ENCODE data around the gene NCAM2.

Gene NCAM2

GRCh38 chr21:21345296-21345695 is 347.1 kb downstream of the NCAM2 start:
- H3K4me3 ChIP-seq (ENCODE audit: control insufficient read depth, low read depth, low read length) = no peak overlapping the region
- TF ChIP-seq, protein P1, sequence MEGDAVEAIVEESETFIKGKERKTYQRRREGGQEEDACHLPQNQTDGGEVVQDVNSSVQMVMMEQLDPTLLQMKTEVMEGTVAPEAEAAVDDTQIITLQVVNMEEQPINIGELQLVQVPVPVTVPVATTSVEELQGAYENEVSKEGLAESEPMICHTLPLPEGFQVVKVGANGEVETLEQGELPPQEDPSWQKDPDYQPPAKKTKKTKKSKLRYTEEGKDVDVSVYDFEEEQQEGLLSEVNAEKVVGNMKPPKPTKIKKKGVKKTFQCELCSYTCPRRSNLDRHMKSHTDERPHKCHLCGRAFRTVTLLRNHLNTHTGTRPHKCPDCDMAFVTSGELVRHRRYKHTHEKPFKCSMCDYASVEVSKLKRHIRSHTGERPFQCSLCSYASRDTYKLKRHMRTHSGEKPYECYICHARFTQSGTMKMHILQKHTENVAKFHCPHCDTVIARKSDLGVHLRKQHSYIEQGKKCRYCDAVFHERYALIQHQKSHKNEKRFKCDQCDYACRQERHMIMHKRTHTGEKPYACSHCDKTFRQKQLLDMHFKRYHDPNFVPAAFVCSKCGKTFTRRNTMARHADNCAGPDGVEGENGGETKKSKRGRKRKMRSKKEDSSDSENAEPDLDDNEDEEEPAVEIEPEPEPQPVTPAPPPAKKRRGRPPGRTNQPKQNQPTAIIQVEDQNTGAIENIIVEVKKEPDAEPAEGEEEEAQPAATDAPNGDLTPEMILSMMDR (IDR thresholded peaks at IDR 0.05; ENCODE audit: control insufficient read depth, insufficient read depth, low read depth, low read length, missing control alignments) = no peak
- no peak for DNase-seq (ENCODE audit: low read depth)

DNA sequence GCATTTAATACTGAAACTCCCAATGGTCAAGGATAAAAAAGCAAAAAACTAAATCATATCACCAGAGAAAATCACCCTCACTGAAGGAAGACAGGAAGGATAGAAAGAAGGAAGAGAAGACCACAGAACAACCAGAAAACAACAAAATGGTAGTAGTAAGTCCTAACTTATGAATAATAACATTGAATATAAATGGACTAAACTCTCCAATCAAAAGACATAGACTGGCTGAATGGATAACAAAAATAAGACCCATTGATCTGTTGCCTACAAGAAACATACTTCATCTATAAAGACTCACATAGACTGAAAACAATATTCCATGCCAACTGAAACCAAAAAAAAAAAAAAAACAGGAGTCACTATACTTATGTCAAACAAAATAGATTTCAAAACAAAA is 347.7 kb downstream of the NCAM2 start:
- DNase-seq (ENCODE audit: low read depth) = no peak
- TF ChIP-seq, protein P1 (IDR thresholded peaks at IDR 0.05; ENCODE audit: control insufficient read depth, insufficient read depth, low read depth, low read length, missing control alignments) = no peak
- no peak overlapping the region for H3K4me3 ChIP-seq (ENCODE audit: control insufficient read depth, low read depth, low read length)

DNA sequence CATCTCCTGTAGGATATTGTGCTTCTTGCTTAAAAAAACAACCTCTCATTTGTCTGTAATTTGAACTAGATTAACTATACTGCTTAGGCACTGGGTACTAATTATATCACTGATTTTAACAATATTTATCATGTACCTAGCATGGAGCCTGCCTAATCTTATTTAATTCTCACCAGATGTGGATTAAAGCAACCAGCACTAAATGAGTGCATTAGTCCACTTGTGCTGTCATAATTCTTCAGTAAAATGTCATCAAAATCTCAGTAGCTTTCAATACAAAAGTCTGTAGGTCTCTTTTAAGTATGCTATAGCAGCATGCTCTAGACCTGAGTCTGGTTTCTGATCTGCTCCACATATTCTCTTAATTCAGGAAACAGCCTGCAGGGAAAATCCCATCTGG is 368.1 kb downstream of the NCAM2 start:
- TF ChIP-seq, protein P1 (IDR thresholded peaks at IDR 0.05; ENCODE audit: control insufficient read depth, insufficient read depth, low read depth, low read length, missing control alignments) = no peak
- H3K4me3 ChIP-seq (ENCODE audit: control insufficient read depth, low read depth, low read length) = no peak overlapping the region
- DNase-seq (ENCODE audit: low read depth) = no peak

DNA sequence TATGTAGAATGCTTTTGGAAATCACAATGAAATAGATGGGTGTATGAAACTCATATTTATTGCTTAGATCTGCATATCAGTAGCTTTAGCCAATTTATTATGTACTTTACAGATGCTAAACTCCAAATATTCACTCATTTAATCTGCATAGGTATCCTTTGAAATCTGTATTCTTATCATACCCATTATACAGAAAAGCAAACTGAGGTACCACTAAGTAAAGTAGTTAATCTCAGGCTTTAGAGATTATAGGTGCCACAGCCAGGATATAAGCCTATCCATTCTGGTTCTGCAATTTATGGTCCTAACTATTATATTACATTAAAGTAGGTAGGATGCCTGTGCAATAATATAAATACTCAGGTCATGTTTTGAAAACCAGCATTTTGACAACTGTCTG is 369.4 kb downstream of the NCAM2 start:
- no peak for DNase-seq (ENCODE audit: low read depth)
- no peak overlapping the region for H3K4me3 ChIP-seq (ENCODE audit: control insufficient read depth, low read depth, low read length)
- TF ChIP-seq, protein P1 (IDR thresholded peaks at IDR 0.05; ENCODE audit: control insufficient read depth, insufficient read depth, low read depth, low read length, missing control alignments) = no peak

GRCh38 chr21:21373969-21374368 is 375.8 kb downstream of the NCAM2 start:
- no peak overlapping the region for H3K4me3 ChIP-seq (ENCODE audit: control insufficient read depth, low read depth, low read length)
- no peak for DNase-seq (ENCODE audit: low read depth)
- TF ChIP-seq, protein P1 (IDR thresholded peaks at IDR 0.05; ENCODE audit: control insufficient read depth, insufficient read depth, low read depth, low read length, missing control alignments) = no peak

DNA sequence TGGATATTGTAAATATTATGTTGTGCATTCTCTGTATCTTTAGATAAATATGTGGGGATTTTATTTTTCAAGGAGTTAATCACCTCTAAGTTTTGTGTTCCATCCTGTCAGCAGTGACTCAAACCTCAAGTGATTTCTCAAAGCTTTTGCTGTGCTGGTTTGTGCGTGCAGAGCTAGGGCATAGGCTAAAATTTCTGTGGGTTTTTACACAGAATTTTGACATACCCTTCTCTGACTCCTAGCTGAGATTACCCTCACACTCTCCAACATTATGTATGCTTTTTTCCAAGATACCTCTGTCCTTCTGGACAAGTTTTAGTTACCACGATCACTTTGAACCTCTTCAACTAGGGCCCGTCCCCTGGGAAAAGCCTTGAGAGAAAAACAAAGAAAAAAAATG is 384.9 kb downstream of the NCAM2 start:
- DNase-seq (ENCODE audit: low read depth) = no peak
- TF ChIP-seq, protein P1 (IDR thresholded peaks at IDR 0.05; ENCODE audit: control insufficient read depth, insufficient read depth, low read depth, low read length, missing control alignments) = no peak
- no peak overlapping the region for H3K4me3 ChIP-seq (ENCODE audit: control insufficient read depth, low read depth, low read length)

- no peak for DNase-seq (ENCODE audit: low read depth)
- no peak overlapping the region for H3K4me3 ChIP-seq (ENCODE audit: control insufficient read depth, low read depth, low read length)
- TF ChIP-seq, protein P1 (IDR thresholded peaks at IDR 0.05; ENCODE audit: control insufficient read depth, insufficient read depth, low read depth, low read length, missing control alignments) = no peak
These were observed 386.8 kb downstream of the NCAM2 start for GRCh38 chr21:21384977-21385376.

Measured in AG09309 (cell line).